Urinary bladder (tissue), 4 donors: Measurements from ENCODE around the gene ME3. TPM values are rescaled to one million over a fixed set of nuclear protein-coding genes. Genes with fewer than 3 reads are reported as not detected.

Experiments used
- DNase-seq: peaks from one replicate; pipeline ENCODE4 v3.0.0-alpha.2; 2015; ENCODE audit errors: extremely low spot score
- H3K27ac ChIP-seq: one replicate; pipeline ENCODE4 v1.5.1; 2013; ENCODE audit warnings: low read depth, mild to moderate bottlenecking, moderate library complexity
- H3K36me3 ChIP-seq: one replicate; pipeline ENCODE4 v1.6.1; 2013; ENCODE audit warnings: mild to moderate bottlenecking, moderate library complexity; ENCODE audit not compliant: insufficient read depth
- H3K4me1 ChIP-seq: one replicate; pipeline ENCODE4 v1.6.1; 2013; ENCODE audit warnings: mild to moderate bottlenecking, moderate library complexity; ENCODE audit not compliant: insufficient read depth
- H3K4me3 ChIP-seq: one replicate; pipeline ENCODE4 v1.5.1; 2013; ENCODE audit warnings: low read depth, low read length
- WGBS: extraction: QIAGEN DNeasy Blood & Tissue Kit; methylation state at CpG from one replicate; pipeline ENCODE4 v1.1.7; 2013; 5-methylcytosine and 5-hydroxymethylcytosine counted together
- polyA plus RNA-seq: library from polyadenylated mRNA; stranded (reverse); fragments of 200-250 nt; gene quantifications from one replicate; pipeline ENCODE4 v1.2.3, GENCODE V29; 2013
- total RNA-seq: library from RNA; depleted of rRNA; stranded (reverse); fragments of >200 nt; gene quantifications from one replicate; pipeline ENCODE4 v1.2.3, GENCODE V29; 2014
- donor health status: healthy with polysubstance abuse.
- donor health status: healthy.

ME3 gene
- 52.2 TPM for total RNA-seq
- polyA plus RNA-seq = 17.6 TPM

DNA sequence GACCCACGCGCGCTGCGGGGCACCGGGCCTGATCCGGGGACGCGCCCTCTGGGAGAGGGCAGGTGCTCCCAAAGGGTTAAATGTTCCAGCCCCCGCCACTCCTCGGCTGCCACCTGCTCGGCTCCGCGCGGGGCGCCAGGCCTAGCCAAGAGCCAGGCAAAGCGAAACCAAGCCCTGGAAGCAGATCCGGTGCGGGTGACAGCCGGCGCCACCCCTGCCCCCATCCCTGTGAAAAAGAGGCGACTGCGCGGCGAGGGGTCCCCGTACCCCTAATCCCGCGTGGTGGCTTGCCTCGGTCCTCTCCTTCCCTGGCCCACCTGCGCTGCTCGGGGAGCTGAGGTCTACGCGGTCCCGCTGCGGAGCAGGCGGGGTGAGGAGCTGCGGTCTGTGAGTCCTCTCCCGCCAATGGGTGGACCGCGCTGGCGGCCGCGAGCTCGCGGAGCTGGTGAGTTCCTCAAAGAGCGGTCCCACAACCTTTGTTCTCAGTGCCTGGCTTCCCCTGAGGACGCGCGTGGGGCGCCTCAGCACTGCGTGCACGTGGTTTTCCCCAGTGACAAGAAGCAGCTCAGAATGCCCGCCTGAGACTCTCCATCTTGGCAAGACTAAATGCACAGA, at the start of gene ME3:
Gene ME3, minus strand, starts transcription at position 610 of the 615 bp plus-strand sequence.
- WGBS = under 1% methylated on average over 52 of the region's 52 CpGs
- H3K36me3 ChIP-seq = no peaks in the 10 kb centered on the region
- DNase-seq = no peak
- H3K4me3 ChIP-seq = peak within 1 kb of the TSS; percentile 50
- H3K4me1 ChIP-seq = no peaks in the 10 kb centered on the region
- peak within 1 kb of the TSS; percentile 76 for H3K27ac ChIP-seq

DNA sequence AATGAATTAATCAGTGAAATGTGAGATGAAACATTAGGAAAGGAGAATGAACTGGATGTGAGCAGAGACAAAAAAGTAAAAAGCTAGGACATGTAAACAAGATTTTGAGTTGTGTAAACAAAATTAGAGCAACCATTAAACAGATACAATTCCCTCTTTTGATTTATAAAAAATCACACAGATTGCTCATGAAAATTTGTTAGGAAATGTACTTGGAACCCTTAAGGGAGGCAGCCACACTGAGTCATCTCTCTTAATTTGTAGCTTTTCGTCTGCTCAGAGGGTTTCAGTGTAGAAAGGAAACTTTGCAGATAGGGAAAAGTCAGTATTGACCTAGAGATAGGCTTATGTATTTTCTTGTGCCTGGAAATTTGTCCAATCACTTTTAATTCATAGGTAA, 49.6 kb upstream of the ME3 start:
- WGBS = 56% methylated on average over 1 of the region's 1 CpG

DNA sequence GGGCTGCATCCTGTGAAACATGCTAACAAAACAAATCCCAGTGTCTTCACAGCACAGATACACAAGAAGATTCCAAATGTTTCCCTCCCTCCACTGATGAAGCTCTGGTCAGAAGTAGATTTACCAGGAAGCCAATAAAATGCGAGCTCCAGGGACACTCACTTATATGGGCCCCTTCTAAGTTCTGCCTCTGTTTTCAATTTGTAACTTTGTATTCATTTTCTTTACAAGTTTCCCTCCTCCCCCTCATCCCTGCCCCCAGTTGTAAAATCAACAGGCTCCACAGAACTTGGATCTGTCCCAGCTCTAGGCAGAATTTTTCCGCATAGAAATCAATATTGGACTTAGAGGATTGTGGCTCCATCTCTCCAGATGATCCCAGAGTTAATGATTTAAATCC, 48.1 kb upstream of the ME3 start:
- Histone ChIP-seq H3K27ac (no peak overlapping the region), H3K4me3 (no peak overlapping the region), H3K4me1 (no peaks in the 10 kb centered on the region), H3K36me3 (no peaks in the 10 kb centered on the region)
- DNase-seq = no peak
- WGBS = 72% methylated on average over 2 of the region's 2 CpGs

More for the DNA sequence above, 49.6 kb upstream of the ME3 start:
- H3K36me3 ChIP-seq = no peaks in the 10 kb centered on the region
- no peaks in the 10 kb centered on the region for H3K4me1 ChIP-seq
- no peak overlapping the region for H3K27ac ChIP-seq
- DNase-seq = no peak
- H3K4me3 ChIP-seq = no peak overlapping the region

DNA sequence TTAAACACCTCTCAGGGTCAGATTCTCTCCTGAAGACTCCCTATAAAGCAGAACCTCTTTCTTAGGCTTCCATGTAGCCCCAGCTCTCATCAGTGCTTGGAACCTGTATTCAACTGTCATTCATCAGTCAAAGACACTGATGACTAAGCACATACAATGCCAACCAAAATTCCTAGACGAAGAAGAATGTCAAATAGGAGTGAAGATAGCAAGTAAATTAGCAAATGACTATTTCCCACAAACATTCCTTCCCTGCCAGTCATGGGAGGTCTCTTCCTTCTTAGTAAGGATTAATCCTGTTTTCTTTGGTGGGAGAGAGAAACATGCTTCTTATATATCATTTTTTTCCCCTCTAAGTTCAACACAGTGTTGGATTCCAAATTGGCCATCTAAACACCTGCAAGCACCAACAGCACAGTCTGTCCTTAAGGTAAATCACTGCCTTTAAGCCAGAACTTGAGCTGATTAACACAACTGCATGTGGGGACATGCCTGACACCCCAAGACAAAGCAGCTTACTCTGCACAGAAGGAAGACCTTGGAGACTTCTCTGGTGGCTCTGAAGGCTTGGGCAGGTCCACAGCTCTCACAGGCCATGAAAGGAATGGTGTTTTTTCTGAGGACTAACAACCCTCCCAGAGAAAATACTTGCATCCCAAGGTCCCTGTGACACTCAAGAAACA, 47.5 kb upstream of the ME3 start:
- 79% methylated on average over 1 of the region's 1 CpG for WGBS
- H3K4me1 ChIP-seq = no peaks in the 10 kb centered on the region
- no peak overlapping the region for H3K27ac ChIP-seq
- no peaks in the 10 kb centered on the region for H3K36me3 ChIP-seq
- H3K4me3 ChIP-seq = no peak overlapping the region
- no peak for DNase-seq

DNA sequence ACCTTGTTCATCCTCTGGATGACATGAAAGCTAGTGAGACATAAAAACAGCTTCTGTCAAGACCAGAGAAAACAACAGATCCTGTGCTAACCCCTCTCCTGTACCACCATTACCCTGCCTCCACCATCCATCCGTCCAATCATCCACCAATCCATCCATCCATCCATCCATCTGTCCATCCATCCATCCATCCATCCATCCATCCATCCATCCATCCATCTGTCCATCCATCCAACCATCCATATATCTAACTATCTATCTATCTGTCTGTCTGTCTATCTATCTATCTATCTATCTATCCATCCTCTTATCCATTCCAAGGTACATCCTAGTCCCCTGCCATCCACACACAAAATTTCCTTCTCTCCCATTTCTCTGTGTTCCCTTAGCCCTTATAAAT, 46.6 kb upstream of the ME3 start:
- no peaks in the 10 kb centered on the region for H3K4me1 ChIP-seq
- WGBS = 97% methylated on average over 1 of the region's 1 CpG
- H3K36me3 ChIP-seq = no peaks in the 10 kb centered on the region
- no peak overlapping the region for H3K27ac ChIP-seq
- H3K4me3 ChIP-seq = no peak overlapping the region
- no peak for DNase-seq

DNA sequence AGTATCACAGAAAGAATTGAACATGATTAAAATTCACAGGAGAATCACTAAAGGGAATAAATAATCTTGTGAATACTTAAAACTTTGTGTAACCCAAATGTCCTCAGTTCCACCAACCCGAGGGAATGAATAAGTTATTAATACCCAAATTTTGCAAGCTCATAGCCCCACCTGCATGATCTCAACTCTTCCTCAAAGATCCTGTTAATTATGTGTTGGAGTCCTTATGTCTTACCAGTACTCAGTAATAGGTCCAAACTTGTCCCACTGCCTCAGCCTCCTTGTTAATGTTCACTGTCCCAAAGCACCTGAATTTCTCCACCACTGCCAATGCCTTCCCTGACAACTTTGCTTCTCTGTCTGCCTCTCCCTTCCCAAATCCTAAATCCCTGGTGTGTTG, 46.1 kb upstream of the ME3 start:
- H3K36me3 ChIP-seq = no peaks in the 10 kb centered on the region
- WGBS = 83% methylated on average over 1 of the region's 1 CpG
- H3K4me3 ChIP-seq = no peak overlapping the region
- H3K4me1 ChIP-seq = no peaks in the 10 kb centered on the region
- no peak overlapping the region for H3K27ac ChIP-seq
- DNase-seq = no peak

DNA sequence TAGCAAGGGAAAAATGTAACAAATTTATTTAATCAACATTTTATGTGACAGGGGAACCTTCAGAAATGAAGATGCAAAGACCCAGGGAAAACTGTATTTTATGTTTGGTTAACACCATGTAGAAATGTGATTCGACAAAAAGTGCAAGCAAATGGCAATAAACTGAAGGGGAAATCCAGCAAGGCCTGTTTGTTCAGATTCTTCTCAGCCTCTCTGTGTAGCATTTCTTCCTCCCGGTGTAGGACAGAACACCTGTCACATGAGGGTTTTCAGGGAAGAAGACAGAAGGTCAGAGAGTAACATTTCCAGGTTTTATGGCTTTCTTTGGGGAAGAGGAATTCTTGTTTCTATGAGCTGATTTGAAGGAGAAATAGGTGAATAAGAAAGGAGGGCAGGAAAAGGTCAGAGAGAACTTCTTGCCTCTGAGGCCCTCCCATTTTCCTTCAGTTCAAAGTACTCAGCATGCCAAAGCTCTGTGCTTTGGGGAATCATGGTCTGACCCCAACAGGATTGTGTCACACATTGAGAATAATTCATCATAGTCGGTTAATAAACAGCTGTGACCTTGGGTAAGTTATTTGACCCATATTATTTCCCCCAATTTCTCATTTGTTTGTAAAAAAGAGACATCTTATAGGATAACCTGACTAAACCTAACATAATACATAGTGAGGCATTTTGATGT, 45.5 kb upstream of the ME3 start:
- H3K4me3 ChIP-seq = no peak overlapping the region
- no peak for DNase-seq
- H3K27ac ChIP-seq = no peak overlapping the region
- 67% methylated on average over 3 of the region's 3 CpGs for WGBS
- no peaks in the 10 kb centered on the region for H3K36me3 ChIP-seq
- H3K4me1 ChIP-seq = no peaks in the 10 kb centered on the region

DNA sequence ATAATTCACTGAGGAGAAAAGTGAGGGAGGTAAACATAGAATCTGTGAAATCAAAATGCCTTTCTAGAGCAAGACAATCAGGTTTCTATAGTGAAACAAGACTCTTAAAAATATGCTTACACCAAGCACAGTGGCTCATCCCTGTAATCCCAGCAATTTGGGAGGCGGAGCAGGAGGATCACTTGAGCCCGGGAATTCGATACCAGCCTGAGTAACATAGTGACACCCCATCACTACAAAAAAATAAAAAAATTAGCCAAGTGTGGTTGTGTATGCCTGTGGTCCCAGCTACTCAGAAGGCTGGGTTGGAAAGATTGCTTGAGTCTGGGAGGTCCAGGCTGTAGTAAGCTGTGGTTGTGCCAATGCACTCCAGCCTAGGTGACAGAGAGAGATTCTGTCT, 43.2 kb upstream of the ME3 start:
- DNase-seq = no peak
- Histone ChIP-seq H3K36me3 (no peaks in the 10 kb centered on the region), H3K4me3 (no peak overlapping the region), H3K4me1 (no peaks in the 10 kb centered on the region), H3K27ac (no peak overlapping the region)
- WGBS = 90% methylated on average over 3 of the region's 3 CpGs

DNA sequence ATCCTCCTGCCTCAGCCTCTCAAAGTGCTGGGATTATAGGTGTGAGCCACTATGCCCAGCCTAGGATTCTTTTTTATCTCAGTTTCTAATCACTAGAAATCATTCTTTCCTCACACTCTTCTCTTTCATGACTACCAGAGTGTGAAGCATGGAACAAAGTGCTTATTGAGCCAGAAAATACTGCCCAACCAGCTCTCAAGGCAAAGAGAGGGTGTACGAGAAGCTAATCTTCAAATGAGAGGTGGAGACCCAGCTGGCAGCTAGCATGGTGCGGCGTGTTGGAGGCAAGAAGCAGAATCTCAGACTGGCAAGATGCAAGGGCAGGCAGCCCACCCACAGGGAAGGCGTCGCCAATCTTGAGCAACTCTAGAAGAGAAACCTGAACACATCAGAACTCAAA, 41.1 kb upstream of the ME3 start:
- WGBS = 96% methylated on average over 5 of the region's 5 CpGs
- H3K4me3 ChIP-seq = no peak overlapping the region
- no peaks in the 10 kb centered on the region for H3K36me3 ChIP-seq
- DNase-seq = no peak
- H3K27ac ChIP-seq = no peak overlapping the region
- H3K4me1 ChIP-seq = no peaks in the 10 kb centered on the region

DNA sequence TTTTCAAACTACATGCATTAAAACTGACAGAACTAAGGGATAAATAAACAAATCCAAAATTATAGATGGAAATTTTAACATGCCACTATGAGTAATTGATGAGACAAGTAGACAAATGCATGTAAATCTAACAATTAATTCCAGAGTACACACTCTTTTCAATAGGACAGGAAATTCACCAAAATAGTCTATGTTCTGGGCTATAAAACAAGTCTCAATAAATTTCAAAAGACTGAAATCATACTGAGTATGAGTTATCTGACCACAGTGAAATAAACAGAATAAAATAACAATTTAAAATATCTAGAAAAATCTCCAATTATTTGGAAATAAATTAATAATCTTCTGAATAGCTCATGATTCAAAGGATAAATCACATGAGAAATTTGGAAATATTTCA, 38.5 kb upstream of the ME3 start:
- H3K4me3 ChIP-seq = no peak overlapping the region
- H3K36me3 ChIP-seq = no peaks in the 10 kb centered on the region
- H3K27ac ChIP-seq = no peak overlapping the region
- no peaks in the 10 kb centered on the region for H3K4me1 ChIP-seq
- no peak for DNase-seq

DNA sequence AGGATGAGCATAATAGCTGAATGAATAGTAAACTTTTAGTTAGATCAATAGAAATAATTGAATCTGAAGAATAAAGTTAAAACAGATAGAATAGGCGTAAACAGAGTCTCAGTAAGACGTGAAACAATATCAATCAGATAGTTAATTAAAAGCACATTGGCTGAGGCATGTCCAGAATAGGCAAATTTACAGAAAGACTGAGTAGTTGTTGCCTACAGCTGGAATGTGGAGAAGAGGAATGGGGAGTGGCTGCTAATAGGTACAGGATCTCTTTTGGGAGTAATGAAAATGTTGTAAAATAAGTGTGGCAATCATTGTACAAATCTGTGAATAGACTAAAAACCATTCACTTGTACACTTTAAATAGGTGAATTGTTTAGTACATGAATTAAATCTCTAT, 36.3 kb upstream of the ME3 start:
- Histone ChIP-seq H3K36me3 (no peaks in the 10 kb centered on the region), H3K4me3 (no peak overlapping the region), H3K4me1 (no peaks in the 10 kb centered on the region), H3K27ac (no peak overlapping the region)
- 89% methylated on average over 2 of the region's 2 CpGs for WGBS
- DNase-seq = no peak

DNA sequence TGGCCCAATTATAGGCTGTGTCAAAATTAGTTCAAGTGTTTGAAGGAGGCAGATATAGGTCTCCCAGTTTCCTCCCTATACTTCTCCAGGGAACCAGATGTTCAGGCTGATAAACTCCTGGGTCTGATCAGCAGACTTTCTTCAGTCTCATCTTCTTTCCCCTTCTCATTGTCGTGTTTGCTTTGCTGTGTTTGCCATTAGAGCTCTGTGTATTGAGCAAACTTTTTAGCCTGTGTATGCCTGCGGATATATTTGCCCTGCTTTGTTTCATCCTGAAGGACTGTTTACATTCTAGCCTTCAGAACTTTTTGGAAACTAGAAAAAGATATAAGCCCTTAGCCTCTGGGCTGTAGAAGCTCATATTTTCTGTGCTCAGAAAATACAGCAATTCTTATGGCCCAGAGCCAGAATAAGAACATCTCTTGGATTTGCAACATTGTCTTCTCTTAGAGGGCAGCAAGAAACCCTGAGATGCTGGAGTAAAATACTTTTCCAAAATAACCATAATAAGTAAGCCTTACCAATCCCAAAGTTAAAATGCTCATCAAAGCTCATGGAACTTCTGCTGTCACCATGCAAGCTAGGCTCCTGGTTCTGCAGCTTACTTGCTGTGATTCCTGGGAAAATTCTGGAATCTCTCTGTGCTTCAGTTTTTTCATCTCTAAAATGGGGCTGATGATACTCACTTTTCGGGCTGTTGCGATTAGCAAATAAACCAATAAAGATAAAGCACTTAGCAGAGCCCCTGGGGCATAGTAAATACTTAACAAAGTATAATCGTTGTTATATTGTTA, 34.1 kb upstream of the ME3 start:
- H3K36me3 ChIP-seq = no peaks in the 10 kb centered on the region
- no peak overlapping the region for H3K27ac ChIP-seq
- no peak for DNase-seq
- 24% methylated on average over 5 of the region's 5 CpGs for WGBS
- H3K4me1 ChIP-seq = no peaks in the 10 kb centered on the region
- H3K4me3 ChIP-seq = no peak overlapping the region

DNA sequence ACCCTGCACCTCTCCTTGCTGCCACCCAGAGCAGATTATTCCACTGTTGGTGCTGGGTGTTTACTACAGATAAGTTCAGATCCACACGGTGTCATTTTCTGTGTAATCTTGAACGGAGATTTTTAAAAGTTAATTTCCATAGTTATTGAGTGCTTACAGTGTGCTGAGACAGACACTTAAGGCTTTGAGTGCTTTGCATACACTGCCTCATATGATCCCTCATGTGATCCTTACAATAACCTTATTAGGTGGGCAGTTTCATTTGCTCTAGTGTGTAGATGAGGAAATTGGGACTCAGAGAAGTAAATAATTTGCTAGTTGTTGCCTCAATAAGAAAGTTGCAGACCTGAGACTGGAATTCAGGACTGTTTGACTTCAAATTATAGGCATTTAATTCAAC, 32.3 kb upstream of the ME3 start:
- DNase-seq = no peak
- H3K27ac ChIP-seq = no peak overlapping the region
- no peak overlapping the region for H3K4me3 ChIP-seq
- H3K36me3 ChIP-seq = no peaks in the 10 kb centered on the region
- WGBS = 54% methylated on average over 2 of the region's 2 CpGs
- no peaks in the 10 kb centered on the region for H3K4me1 ChIP-seq

DNA sequence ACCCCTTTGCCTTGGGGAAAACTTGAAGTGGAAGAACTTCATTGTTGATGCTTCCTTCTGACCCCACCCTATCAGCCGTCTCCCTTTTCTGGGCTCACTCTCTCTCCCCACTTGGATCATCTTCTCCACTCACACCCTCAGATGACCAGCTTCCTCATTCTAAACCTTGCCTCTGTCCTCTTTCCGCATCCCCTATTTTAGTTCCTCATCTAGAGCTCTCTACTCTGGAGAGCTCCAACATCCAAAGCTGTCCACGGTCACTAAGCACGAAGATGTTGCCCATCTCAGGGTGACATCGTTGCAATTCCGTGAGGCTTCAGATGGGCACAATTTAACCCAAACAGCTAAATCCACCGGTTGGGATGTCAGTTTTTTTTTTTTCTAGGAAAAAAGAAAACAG, 31.6 kb upstream of the ME3 start:
- Histone ChIP-seq H3K27ac (no peak overlapping the region), H3K4me1 (no peaks in the 10 kb centered on the region)
- WGBS = 78% methylated on average over 7 of the region's 7 CpGs

More for the DNA sequence above, 31.6 kb upstream of the ME3 start:
- DNase-seq = no peak
- Histone ChIP-seq H3K4me3 (no peak overlapping the region), H3K36me3 (no peaks in the 10 kb centered on the region)
